Measurements from ENCODE around the gene CCDC188. TPM values are rescaled to one million over a fixed set of nuclear protein-coding genes. Genes with fewer than 3 reads are reported as not detected.

Gene CCDC188
- total and polyA plus RNA-seq, 9 of the 15 experiments (the other 6 are each of a cell fraction or from before 2014, with no cell fraction given) = not detected

GRCh38 chr22:20111045-20111688 is 39.7 kb downstream of the CCDC188 start:
- no TSS peak for BruUV-seq (replicated peaks)
- ATAC-seq = peak; percentile 70
- no peaks in the 10 kb centered on the region for H3K9me1 ChIP-seq (ENCODE audit: control insufficient read depth, insufficient read depth, low read length)
- FAIRE-seq = peak; percentile 82
- peaks cover 100% of the 10 kb centered on the region for H3K36me3 ChIP-seq (ENCODE audit: control insufficient read depth, insufficient read depth, low read length)
- peaks cover 20% of the 10 kb centered on the region for H3K79me2 ChIP-seq (ENCODE audit: control insufficient read depth, insufficient read depth, low read length)
- CTCF ChIA-PET (ENCODE audit: low intra/inter-chr PET ratio) = interaction anchor here (0.6 to 1.2 kb wide), 2 partner anchors 15 to 148 kb away, joined by 4 to 5 read pairs; no protein-coding TSS in a partner anchor
- no peak overlapping the region for H2AFZ ChIP-seq (ENCODE audit: low read depth, low read length)
- WGBS (ENCODE audit: insufficient coverage, low coverage, missing lambda C conversion rate) = 58% methylated on average over 14 of the region's 14 CpGs
- in situ Hi-C loops (cut with MboI) (loop anchor here (10.0 kb wide), 1 partner anchor 386 kb away; the partner anchor contains the start of gene GP1BB), intact Hi-C loops (cut with micrococcal nuclease) (no loop called here)
- peaks cover 9 to 81% of the 10 kb centered on the region in 2 experiments; a peak in 4 of 5 replicates for H3K4me1 ChIP-seq (replicated peaks in 1 of 2; ENCODE audit: control insufficient read depth in 2 of 2, insufficient read depth in 2 of 2, low read length in 2 of 2)
- no peaks in the 10 kb centered on the region for H3K9me3 ChIP-seq (replicated peaks; ENCODE audit: control insufficient read depth, insufficient read depth, low read depth, low read length)
- peak; percentile 82 to 89 (median 86) for DNase-seq (ENCODE audit: extremely low read depth in 1 of 4, low spot score in 3 of 4)
- POLR2A ChIA-PET = interaction anchor here (0.6 to 20.7 kb wide), 23 partner anchors 7 to 169 kb away, joined by 3 to 513 read pairs (median 4); partner anchors contain the start of genes COMT, RANBP1, TRMT2A and TXNRD2
- H3K9ac ChIP-seq (ENCODE audit: insufficient read depth in 1 of 2, low read depth in 2 of 2, low read length in 2 of 2) = peak overlapping the region in 1 of 2 experiments; percentile 73; a peak in 2 of 4 replicates
- no peaks in the 10 kb centered on the region for H3K27me3 ChIP-seq (ENCODE audit: control insufficient read depth in 2 of 2, insufficient read depth in 2 of 2, low read length in 2 of 2)
- H3K4me3 ChIP-seq = no peak overlapping the region
- peaks cover 62% of the 10 kb centered on the region for H4K20me1 ChIP-seq (replicated peaks; ENCODE audit: control insufficient read depth, insufficient read depth, low read length)
- H3K27ac ChIP-seq (ENCODE audit: extremely low read depth, low read depth, low read length) = peak overlapping the region; percentile 18; the same call in 1 of the 3 replicates
- H3K4me2 ChIP-seq (ENCODE audit: insufficient read depth, low read length) = no peak overlapping the region
- 0 out of 2 replicates have a peak, but pooled peaks have one; percentile 27 for TF ChIP-seq ZC3H8 (IDR thresholded peaks at IDR 0.05)
- TF ChIP-seq NR4A1 (CRISPR knock-in tag; IDR thresholded peaks at IDR 0.05) = peak; percentile 85; the same call in 1 of the 2 replicates
- peak; percentile 51; the same call in 1 of the 2 replicates for TF ChIP-seq NR4A1 (tag; IDR thresholded peaks at IDR 0.05)
- TF ChIP-seq SMAD4 (CRISPR knock-in tag; conservative IDR thresholded peaks at IDR 0.05) = peak; percentile 26
- TF ChIP-seq MYC (IDR thresholded peaks at IDR 0.05; ENCODE audit: low read depth, low read length) = peak; percentile 68; the same call in 1 of the 2 replicates
- TF ChIP-seq MYC (CRISPR knock-in tag; IDR thresholded peaks at IDR 0.05; ENCODE audit: borderline replicate concordance, low read depth) = no peak
- peak; percentile 43; the same call in 1 of the 2 replicates for TF ChIP-seq BHLHE40 (IDR thresholded peaks at IDR 0.05; ENCODE audit: low read length)
- peak; percentile 6; the same call in 1 of the 2 replicates for TF ChIP-seq GABPB2 (CRISPR knock-in tag; conservative IDR thresholded peaks at IDR 0.05)
- peak; percentile 73 for TF ChIP-seq CHCHD3 (CRISPR knock-in tag; IDR thresholded peaks at IDR 0.05)
- no peak for TF ChIP-seq GTF2B (IDR thresholded peaks at IDR 0.05; ENCODE audit: extremely low read depth, insufficient read length)
- no peak for TF ChIP-seq TARDBP (IDR thresholded peaks at IDR 0.05)
- no peak; the same call in 1 of the 2 replicates for TF ChIP-seq RFX7 (CRISPR knock-in tag; IDR thresholded peaks at IDR 0.05)
- TF ChIP-seq TCF3 (CRISPR knock-in tag; IDR thresholded peaks at IDR 0.05) = no peak
- TF ChIP-seq NFXL1 (CRISPR knock-in tag; IDR thresholded peaks at IDR 0.05) = no peak
- peak; percentile 83; the same call in 1 of the 2 replicates for TF ChIP-seq PTBP1 (IDR thresholded peaks at IDR 0.05; ENCODE audit: low read depth, low read length)
- no peak for TF ChIP-seq SMARCC2 (IDR thresholded peaks at IDR 0.05; ENCODE audit: low read depth)
- peak in 1 of 2 experiments; percentile 31; a peak in 1 of 4 replicates for TF ChIP-seq RAD21 (CRISPR knock-in tag; conservative IDR thresholded peaks at IDR 0.05 in 1 of 2, IDR thresholded peaks at IDR 0.05 in 1 of 2)
- TF ChIP-seq ZNF232 (CRISPR knock-in tag; IDR thresholded peaks at IDR 0.05) = no peak
- TF ChIP-seq HBP1 (CRISPR knock-in tag; IDR thresholded peaks at IDR 0.05) = peak; percentile 89
- TF ChIP-seq CEBPB (tag; IDR thresholded peaks at IDR 0.05) = peak; percentile 43; the same call in 1 of the 2 replicates
- no peak for TF ChIP-seq KLF10 (CRISPR knock-in tag; IDR thresholded peaks at IDR 0.05)
- 0 out of 2 replicates have a peak, but pooled peaks have one; percentile 70 for TF ChIP-seq ZC3H11A (IDR thresholded peaks at IDR 0.05; ENCODE audit: low read depth, low read length)
